Bronchial epithelial cell (primary cell): ENCODE results near the gene CBX5. TPM values are rescaled to one million over a fixed set of nuclear protein-coding genes. Genes with fewer than 3 reads are reported as not detected.

Experiments
- DNase-seq: peaks from one replicate; pipeline ENCODE4 v3.0.0-alpha.2; 2010; ENCODE audit warnings: low read depth
- FAIRE-seq: peaks from 2 replicates; lab custom pipeline; 2011; peaks lifted over from hg19 to GRCh38; lab: Jason Lieb, UNC
- H3K27me3 ChIP-seq: 2 replicates; pipeline ENCODE4 v1.5.1; 2011; ENCODE audit warnings: low read length; ENCODE audit not compliant: control insufficient read depth, insufficient read depth
- H3K36me3 ChIP-seq: 2 replicates; pipeline ENCODE4 v1.5.1; 2011; ENCODE audit warnings: low read length; ENCODE audit not compliant: control insufficient read depth, insufficient read depth
- H3K4me3 ChIP-seq: 2 replicates; pipeline ENCODE4 v1.5.1; 2011; ENCODE audit warnings: mild to moderate bottlenecking, low read depth, low read length, control low read depth
- CTCF ChIP-seq: IDR thresholded peaks from 2 replicates; pipeline ENCODE4 v1.5.1; 2011; ENCODE audit warnings: mild to moderate bottlenecking, moderate library complexity, low read length, control low read depth, inconsistent platforms; ENCODE audit not compliant: insufficient read depth, severe bottlenecking
- total RNA-seq: library from RNA; depleted of rRNA; stranded (reverse); fragments of >200 nt; gene quantifications from 2 replicates; pipeline ENCODE4 v1.2.1, GENCODE V29; 2014

Gene CBX5
- total RNA-seq, 1 donor from 2014 or later = 13.2 TPM

- no peaks in the 10 kb centered on the region for H3K27me3 ChIP-seq
- no peak for DNase-seq
- FAIRE-seq = no peak
- no peak for TF ChIP-seq CTCF
- H3K4me3 ChIP-seq = no peak overlapping the region
- H3K36me3 ChIP-seq = no peaks in the 10 kb centered on the region
Observed at GRCh38 chr12:54311051-54311450, 31.1 kb upstream of the CBX5 start.

- H3K36me3 ChIP-seq = no peaks in the 10 kb centered on the region
- no peak for TF ChIP-seq CTCF
- DNase-seq (peak; percentile 93), FAIRE-seq (no peak)
- H3K4me3 ChIP-seq = no peak overlapping the region
- no peaks in the 10 kb centered on the region for H3K27me3 ChIP-seq
Observed at GRCh38 chr12:54306925-54307741, 27.2 kb upstream of the CBX5 start.

GRCh38 chr12:54304187-54304810 lies 24.4 kb upstream of the CBX5 start:
- FAIRE-seq = no peak

GRCh38 chr12:54303640-54304039 lies 23.7 kb upstream of the CBX5 start:
- H3K36me3 ChIP-seq = no peaks in the 10 kb centered on the region
- FAIRE-seq (no peak), DNase-seq (no peak)
- H3K27me3 ChIP-seq = no peaks in the 10 kb centered on the region
- no peak for TF ChIP-seq CTCF
- H3K4me3 ChIP-seq = no peak overlapping the region

More at GRCh38 chr12:54304187-54304810, 24.4 kb upstream of the CBX5 start:
- H3K4me3 ChIP-seq = no peak overlapping the region
- DNase-seq = peak; percentile 72
- no peaks in the 10 kb centered on the region for H3K27me3 ChIP-seq
- no peak for TF ChIP-seq CTCF
- H3K36me3 ChIP-seq = no peaks in the 10 kb centered on the region

- TF ChIP-seq CTCF = no peak
- no peaks in the 10 kb centered on the region for H3K36me3 ChIP-seq
- H3K27me3 ChIP-seq = no peaks in the 10 kb centered on the region
- FAIRE-seq (no peak), DNase-seq (no peak)
- no peak overlapping the region for H3K4me3 ChIP-seq
Observed at GRCh38 chr12:54301428-54302048, 21.6 kb upstream of the CBX5 start.
